Measurements from ENCODE around the gene MNDA.
"Not testable (repeated sequence)": the region's sequence is repeated elsewhere in the genome, so short reads cannot be mapped to it uniquely, and the experiment has no call there.

The MNDA gene

GRCh38 chr1:158840236-158840635 is 9.1 kb downstream of the MNDA start:
- DNase-seq: no peak

GRCh38 chr1:158864595-158864994 is 33.4 kb downstream of the MNDA start:
- no peak for DNase-seq

- not testable (repeated sequence) for DNase-seq
Observed at GRCh38 chr1:158870438-158870837, 39.3 kb downstream of the MNDA start.

- DNase-seq: no peak
Observed at GRCh38 chr1:158873141-158873540, 42.0 kb downstream of the MNDA start.

- no peak for DNase-seq
Observed at GRCh38 chr1:158893654-158894053, 62.5 kb downstream of the MNDA start.

GRCh38 chr1:158898722-158899121 is 67.6 kb downstream of the MNDA start:
- DNase-seq: no peak
